Activated CD8-positive, alpha-beta memory T cell treated with anti-CD3 and anti-CD28 coated beads, Interleukin-2, amount 50 U/mL, for 1 hour (primary cell): Measurements from ENCODE around the gene HSPA1B.
"Not testable (repeated sequence)": the region's sequence is repeated elsewhere in the genome, so short reads cannot be mapped to it uniquely, and the experiment has no call there.

Source experiments
- DNase-seq: peaks from one replicate; pipeline ENCODE4 v3.0.0-alpha.2; 2020; ENCODE audit errors: extremely low read depth

Gene HSPA1B

DNA sequence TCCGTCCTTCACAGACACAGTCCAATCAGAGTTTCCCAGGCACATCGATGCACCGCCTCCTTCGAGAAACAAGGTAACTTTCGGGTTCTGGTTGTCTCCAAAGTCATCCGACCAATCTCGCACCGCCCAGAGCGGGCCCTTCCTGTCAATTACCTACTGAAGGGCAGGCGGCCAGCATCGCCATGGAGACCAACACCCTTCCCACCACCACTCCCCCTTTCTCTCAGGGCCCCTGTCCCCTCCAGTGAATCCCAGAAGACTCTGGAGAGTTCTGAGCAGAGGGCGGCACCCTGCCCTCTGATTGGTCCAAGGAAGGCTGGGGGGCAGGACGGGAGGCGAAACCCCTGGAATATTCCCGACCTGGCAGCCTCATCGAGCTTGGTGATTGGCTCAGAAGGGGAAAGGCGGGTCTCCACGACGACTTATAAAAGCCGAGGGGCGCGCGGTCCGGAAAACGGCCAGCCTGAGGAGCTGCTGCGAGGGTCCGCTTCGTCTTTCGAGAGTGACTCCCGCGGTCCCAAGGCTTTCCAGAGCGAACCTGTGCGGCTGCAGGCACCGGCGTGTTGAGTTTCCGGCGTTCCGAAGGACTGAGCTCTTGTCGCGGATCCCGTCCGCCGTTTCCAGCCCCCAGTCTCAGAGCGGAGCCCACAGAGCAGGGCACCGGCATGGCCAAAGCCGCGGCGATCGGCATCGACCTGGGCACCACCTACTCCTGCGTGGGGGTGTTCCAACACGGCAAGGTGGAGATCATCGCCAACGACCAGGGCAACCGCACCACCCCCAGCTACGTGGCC is at the start of gene HSPA1B:
TSS of gene HSPA1B (plus strand) at position 453 of the 794 bp plus-strand sequence. CDS start at position 666, 213 bp downstream.
- peak; percentile 58 for DNase-seq

DNA sequence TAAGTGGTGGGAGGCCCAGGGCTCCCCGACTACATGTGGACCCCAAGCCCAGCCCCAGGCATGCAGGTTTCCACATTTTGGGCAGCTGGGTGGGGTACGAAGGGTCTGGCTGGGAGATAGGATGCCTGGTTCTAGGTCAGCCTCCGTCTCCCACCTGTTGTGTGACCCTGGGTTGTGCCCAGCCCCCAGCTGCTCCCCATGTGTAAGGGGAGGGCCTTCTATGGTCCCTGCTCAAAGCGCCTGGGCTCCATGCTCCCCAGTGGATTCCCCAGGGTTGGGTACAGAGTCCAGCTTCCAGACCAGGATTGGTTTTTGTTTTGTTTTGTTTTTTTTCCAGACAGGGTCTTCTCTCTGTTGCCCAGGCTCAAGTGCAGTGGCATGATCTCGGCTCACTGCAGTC is 49.3 kb upstream of the HSPA1B start:
- no peak for DNase-seq

DNA sequence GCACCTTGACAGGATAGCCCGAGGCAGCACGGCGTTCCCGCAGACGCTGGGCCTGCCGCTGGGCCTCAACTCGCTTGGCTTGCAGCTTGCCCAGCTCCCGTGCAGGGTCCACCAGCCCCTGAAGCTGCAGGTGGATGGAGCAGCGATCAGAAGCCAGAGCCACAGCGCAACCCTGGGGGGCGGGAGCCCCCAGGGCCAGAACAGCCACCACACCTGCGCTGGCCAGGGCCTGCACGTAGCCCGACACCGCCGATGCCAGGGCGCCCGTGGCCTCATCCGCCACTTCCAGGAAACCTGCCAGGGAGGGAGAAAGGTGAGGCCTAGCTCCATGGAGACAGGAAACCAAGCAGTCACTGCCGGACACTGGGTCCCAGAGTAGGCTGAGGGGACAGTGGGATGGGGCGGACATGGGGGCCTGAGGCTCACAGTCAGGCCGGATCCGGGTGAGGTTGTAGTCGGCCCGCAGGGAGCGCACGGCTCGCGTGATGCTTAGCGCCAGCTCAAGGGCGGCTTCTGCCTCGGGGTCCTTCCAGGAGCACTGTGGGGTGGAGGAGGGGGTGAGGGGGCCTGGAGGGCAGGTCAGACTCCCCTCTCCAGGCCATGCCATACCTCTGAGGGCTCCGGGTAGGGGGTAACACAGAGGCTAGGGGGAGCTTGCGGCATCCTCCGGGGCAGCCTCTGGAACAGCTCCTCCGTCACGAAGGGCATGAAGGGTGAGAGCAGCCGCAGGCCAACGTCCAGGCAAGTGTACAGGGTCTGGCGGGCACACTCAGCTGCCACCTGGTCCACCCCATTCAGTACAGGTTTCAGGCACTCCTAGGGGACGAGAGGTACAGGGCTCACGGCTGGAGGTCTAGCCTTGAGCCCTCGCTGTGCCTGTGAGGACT is 48.3 kb upstream of the HSPA1B start:
- DNase-seq = no peak

DNA sequence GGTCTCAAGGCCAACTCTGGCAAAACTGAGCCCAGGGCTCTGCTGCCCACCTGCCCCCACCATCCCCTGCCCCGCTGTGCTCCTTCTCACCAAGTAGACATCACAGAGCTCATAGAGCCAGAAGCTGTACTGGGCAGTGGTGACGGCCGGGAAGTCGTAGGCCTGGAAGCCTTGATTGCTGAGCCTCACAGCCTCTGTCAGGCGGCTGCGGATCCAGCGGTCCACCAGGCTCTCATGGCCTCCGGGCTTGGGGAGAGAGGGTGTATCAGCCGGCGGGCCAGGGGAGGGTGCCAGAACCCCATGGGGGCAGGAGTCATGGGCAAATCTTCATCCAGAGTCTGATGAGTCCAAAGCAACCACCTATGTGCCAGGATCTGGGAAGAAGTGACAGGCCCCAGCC is 47.6 kb upstream of the HSPA1B start:
- no peak for DNase-seq

DNA sequence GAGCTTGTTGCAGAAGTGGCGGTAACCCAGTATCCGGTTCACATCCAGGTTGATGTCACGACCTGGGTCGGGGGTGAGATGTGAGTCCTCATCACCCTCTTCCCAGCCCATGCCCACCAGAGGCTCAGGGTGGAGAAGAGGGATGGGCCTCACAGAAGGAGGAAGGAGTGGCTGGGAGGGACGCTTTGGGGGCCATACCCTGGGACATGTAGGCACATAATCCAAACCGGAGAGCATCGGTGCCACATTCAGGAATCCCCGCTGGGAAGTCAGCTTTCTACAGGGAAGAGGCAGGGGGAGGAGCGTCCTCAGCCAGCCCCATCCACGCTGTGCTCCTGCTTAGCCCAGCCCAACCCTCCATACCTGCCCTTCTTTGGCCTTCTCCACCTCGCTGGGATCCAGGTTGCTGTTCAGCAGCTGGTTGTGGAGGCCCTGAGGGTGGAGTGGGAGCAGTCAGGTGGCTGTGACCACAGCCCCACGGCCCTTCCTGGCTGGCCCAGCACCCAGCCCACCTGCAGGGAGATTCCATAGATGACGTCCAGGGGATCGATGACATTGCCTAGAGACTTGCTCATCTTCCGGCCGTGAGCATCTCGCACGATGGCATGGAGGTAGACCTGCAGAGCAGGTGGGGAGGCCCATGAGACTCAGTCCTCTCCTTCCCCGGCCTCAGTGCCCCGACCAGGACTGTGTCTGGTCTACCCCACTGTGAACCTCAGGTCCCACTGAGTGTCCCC is 46.9 kb upstream of the HSPA1B start:
- DNase-seq = no peak

DNA sequence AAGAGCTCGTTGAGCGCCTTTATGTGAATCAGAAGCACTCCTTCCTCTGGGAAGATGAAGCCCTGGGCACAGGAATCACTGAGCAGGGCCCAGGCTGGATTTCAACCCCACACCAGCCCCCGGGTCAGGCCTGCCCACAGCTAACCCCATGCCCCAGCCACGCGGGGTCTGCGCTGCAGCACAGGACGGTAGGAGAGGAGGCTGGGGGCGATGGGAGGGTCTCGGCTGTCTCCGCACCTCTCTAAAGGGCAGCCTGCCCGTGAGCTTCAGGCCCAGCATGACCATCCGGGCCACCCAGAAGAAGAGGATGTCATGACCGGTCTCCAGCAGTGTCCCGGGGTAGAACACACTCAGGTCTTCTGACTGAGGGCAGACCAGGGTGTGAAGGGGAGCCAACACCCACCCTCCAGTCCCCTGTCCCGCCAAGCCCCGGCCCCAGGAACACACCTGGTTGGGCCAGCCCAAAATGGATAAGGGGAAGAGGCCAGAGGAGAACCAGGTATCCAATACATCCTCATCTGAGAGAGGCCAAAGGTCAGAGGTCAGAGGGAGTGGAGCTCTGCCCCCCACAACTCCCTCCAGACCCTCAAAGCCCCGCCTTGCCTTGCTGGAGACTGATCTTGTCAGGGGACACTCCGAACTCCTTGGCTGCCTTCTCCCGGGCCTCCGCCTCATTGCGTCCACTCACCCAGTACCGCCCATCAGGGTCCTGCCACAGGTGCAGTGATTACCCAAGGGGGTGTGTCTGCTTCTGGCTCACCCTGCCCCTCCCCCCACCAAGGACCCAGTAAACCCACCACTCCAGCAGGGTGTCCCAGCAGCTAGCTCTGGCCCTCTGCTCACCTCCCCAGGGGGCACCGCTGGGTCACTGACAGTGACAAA is 46.1 kb upstream of the HSPA1B start:
- DNase-seq = no peak

DNA sequence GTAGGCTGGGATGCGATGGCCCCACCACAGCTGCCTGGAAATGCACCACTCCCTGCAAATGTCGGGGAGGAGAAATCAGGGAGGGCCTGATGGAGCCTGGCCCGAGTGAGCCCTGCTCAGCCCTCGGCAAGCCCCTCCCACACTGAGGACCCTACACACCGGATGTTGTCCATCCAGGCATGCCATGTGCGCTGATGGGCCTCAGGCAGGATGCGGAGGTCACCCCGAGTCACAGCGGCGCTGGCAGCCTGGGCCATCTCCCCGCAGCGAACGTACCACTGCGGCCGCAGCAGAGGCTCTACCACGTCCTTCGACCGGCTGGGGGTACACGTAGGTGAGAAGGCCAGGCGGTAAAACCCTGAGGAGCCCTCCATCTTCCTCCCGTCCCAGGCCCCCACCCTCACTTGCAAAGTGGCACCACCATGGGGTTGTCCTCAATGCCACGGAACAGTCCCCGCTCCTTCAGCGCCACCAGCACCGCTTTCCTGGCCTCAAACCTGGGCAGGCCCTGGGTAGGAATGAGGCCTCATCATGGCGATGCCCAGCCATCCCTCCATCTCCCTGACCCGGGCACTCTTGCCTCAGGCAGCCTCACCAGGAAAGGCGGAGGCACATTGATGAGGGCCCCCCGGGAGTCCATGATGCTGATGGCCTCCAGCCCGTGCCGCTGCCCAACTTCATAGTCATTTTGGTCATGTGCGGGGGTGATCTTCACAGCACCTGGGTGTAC is 45.2 kb upstream of the HSPA1B start:
- no peak for DNase-seq

DNA sequence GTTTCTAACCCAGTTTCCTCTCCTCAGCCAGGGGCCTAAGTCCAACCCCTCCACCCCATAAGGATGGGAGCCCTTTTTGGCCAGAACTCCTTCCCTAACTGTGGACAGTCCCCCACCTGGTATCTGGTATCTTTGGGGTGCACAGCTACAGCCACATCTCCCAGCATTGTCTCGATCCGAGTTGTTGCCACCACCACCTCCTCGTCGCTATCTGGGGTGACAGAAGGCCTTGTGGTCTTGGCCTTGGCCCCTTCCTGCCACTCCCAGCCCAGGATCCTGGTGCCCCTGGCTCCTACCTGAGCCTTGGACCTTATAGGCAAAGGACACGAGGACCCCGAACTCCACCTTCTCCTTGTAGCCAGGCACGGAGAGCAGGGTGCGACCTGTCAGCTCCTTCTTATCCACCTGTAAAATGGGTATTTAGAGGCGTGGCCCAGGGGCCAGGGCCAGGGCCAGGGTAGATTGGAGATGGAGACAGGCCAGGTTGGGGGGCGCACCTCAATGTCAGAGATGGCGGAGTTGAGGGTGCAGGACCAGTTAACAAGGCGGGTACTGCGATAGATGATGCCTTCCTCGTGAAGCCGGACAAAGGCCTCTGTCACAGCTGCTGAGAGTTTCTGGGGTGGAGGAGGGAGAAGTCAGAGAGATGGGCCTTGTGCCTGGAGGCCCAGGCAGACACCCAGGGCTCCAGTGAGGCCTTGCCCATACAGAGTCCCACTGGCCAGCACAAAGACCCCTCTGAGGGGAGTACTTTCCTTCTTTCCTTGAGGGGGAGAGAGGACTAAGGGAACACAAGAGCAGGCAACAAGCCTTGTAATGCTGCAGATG is 43.2 kb upstream of the HSPA1B start:
- no peak for DNase-seq

DNA sequence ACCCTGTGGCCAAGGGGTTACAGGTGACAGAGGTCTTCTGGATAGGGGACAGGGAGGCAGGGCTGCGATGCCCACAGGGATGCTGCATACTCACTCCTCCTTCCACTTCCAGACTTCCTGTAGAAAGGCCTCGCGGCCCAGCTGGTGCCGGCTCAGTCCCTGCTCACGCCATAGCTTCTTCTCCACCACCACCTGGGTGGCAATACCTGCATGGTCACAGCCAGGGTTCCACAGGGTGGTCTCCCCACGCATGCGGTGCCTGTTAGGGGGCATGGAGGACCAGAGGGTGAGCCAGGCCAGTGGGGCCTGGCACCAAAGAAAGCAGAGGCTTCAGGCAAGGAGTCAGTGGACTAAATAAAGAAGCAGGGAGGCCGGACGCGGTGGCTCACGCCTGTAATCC is 42.1 kb upstream of the HSPA1B start:
- no peak for DNase-seq

DNA sequence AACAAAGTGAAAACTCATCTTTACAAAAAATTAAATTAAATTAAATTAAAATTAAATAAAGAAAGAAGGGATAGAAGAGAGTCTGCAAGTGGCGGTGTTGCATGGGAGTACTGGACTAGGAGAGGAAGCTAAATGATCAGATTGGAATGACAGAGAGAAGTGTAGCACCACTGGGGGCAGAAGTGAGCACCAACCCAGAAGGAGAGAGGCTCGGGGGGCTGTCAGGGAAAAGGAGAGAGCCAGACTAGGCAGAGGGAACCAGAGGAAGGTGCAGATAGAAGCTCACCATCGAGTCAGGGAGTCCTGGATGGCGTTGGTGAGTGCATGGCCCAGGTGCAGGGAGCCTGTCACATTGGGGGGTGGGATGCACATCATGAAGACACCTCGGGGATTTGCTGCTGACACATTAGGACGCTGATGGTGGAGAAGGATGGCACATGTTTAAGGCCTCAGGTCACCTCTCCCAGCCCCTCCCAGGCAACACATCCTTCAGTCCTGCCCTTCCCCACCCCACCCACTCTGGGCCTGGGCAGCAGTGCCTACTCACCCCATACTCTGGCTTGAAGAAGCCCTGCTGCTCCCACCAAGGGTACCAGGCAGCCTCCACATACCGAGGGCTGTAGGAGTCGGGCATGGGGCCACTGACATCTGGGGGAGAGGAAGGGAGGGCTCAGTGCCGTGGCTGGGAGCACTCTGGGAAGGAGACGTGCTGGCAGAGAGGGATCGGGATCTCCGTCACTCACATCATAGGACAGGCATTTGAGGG is 36.0 kb upstream of the HSPA1B start:
- no peak for DNase-seq

DNA sequence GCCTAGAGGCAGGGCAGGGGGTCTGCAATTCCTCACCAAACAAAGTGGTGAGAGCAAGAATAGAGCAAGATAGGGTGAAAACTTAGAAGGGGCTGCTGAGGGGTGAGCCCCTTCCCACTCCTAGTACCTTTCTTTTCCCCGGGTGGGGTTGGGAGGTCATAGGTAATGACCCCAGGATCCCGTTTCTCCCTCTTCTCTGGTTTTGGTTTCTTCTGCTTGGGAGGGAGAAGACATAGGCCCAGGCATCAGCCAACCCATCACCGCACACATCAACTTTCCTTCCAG is 35.5 kb upstream of the HSPA1B start:
- no peak for DNase-seq

DNA sequence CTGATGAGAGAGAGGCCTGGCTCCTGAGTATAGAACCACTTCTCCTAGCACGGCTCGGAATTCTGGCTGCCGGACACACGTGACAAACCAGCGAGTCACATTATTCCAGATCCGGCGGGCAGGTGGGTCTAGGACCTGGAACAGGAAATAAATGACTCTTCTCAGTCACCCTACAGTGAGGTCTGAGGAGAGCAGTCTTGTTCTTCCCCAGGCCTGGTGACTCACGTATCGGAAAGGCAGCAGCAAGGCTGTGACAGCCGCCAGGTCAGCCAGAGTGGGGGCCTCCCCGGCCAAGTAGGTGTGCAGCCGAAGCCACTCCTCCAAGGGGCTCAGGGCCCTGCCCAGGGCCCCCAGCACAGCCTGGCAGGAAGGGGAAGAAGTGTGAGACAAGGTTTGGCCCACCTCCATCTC is 34.8 kb upstream of the HSPA1B start:
- DNase-seq = no peak

DNA sequence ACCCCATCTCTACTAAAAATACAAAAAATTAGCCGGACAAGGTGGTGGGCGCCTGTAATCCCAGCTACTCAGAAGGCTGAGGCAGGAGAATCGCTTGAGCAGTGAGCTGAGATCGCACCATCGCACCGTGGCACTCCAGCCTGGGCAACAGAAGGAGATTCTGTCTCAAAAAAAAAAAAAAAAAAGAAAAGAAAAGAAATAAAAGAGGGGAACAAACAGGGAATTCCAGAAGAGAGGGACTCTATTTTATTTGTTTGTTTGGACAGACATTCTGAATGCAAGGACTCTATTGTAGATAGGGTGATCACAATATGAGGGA is 33.7 kb upstream of the HSPA1B start:
- DNase-seq = not testable (repeated sequence)

DNA sequence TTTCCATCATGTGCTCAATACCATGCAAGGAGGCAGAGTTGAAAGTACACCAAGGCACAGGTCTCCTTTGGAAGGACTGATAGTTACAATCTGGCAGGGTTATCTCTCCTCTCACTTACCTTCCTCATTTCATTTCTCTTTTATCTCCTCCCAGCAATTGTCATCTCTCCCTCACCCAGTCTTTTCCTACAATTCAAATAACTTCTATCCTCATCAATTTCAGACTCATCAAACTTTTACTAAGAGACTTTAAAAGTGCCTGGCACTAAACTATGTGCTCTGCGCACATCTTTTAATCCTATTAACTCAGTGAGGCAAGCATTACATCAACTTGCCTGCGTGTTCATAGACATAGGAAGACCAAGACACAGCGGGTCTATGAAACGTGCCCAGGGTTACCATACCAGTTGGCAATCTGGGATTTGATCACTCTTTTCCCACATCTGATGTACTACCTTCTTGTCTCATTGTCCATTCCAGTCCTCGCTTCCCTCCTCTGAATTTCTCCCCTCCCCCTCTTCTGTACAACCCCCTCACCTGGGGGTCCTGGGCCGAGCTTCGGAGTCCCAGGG is 33.2 kb upstream of the HSPA1B start:
- DNase-seq = no peak

DNA sequence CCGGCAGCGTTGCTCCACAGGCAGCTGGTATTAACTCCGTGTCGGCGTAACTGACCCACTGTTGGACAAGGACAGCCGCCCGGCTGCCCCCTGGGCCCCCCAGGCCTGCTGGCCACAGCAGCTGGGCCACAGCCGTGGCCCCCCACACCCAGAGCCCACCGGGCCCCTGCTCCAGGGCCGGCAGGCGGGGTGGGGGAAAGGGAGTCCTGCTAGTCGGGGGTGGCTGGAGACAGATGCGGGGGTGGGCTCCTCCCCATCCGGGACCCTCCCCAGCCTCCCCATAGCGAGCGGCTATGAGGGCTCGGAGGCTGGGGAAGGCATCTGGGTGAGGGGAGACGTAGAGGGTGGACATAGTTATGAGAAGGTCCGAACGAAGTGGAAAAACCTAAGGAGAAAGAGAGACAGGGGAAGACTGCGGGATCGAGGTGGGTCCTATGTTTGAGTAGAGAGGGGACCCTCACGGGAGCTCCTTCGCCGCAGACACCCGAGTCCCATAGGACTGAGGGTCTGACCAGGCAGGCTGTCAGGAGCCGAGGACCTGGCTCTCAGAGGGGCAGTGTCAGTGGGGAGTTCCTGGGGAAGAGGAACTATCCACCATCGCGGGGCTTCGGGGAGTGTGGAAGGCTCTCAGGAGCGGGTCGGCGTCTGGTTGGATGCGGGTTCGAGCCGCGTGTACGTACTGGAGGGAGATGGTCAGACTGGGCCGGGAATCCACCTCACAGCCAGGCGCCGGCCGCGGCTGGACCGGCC is 32.5 kb upstream of the HSPA1B start:
- DNase-seq = no peak

DNA sequence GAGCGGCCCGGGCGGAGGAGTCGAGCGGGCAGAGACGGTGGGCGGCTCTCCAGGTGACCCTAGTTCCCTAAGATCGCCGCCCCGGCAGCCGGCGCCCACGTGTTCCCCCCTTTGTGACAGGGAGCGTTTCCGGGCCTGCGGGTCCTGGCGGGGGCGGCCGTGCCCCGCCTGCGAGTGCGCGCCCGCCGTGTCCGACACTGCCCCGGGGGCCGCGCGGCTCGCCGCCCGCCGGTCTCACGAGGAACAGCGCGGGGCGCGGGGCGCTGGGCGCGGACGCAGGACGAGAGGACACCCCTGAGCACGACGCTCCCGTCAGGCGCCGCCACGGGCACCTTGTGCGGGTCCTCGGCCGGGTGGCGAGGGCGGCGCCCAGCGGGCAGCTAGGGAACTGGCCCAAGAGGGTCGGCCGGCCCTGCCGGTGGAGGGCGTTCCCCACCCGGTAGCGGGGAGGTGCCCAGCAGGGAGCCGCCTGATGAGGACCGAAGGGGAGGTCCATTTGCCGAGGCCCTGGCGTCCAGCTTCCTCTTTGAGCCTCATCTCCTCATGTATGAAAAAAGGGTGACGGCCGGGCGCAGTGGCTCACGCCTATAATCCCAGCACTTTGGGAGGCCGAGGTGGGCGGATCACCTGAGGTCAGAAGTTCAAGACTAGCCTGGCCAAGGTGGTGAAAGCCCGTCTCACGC is 31.8 kb upstream of the HSPA1B start, which contains the start of gene VARS1:
TSS of gene VARS1 (minus strand) at position 137 of the 683 bp plus-strand sequence. CDS start 535 bp downstream, outside the sequence.
- DNase-seq = peak; percentile 46

DNA sequence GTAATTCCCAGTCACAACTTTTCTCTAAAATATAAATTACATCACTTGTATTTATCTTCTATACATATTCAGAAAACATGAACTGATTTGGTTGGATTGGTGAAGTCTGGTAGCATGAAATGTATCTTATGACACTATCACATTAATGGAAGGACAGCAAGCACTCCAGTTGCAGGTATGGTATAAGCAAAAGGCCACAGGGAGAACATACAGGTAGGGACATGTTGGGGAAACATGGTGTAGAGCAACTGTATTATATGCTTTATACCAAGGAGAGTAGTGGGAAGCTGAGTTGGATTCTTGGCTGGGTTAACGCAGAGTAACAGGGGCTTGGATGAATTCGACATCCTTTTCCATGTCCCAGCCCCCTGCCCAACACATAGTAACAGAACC is 30.5 kb upstream of the HSPA1B start:
- DNase-seq = no peak
